Mesenchymal stem cell (in vitro differentiated cells and primary cell): Measurements from ENCODE around the gene SORCS3.

ENCODE experiments used
- DNase-seq: peaks from one replicate; pipeline ENCODE4 v3.0.0-alpha.2; 2013
- H2AFZ ChIP-seq: one replicate; pipeline ENCODE4 v1.6.1; 2013; ENCODE audit warnings: low read depth, mild to moderate bottlenecking, control low read depth, inconsistent platforms, low read length, moderate library complexity
- H2AK5ac ChIP-seq: 2 replicates; pipeline ENCODE4 v1.6.1; 2013; ENCODE audit warnings: low read length, moderate library complexity, mild to moderate bottlenecking, inconsistent platforms; ENCODE audit not compliant: severe bottlenecking
- H2BK120ac ChIP-seq: one replicate; pipeline ENCODE4 v1.6.1; 2013; ENCODE audit warnings: low read depth, mild to moderate bottlenecking, inconsistent platforms, low read length, moderate library complexity
- H2BK12ac ChIP-seq, 2 experiments: one replicate each; pipeline ENCODE4 v1.6.1; 2013; ENCODE audit warnings: inconsistent platforms in 2 of 2, low read length in 2 of 2, mild to moderate bottlenecking in 2 of 2, moderate library complexity in 2 of 2, control low read depth in 1 of 2
- H2BK15ac ChIP-seq: one replicate; pipeline ENCODE4 v1.6.1; 2013; ENCODE audit warnings: mild to moderate bottlenecking, low read depth, inconsistent platforms; ENCODE audit not compliant: poor library complexity, severe bottlenecking
- H2BK5ac ChIP-seq: 2 replicates; pipeline ENCODE4 v1.6.1; 2013; ENCODE audit warnings: low read depth, mild to moderate bottlenecking, low read length, control low read depth, inconsistent platforms; ENCODE audit not compliant: poor library complexity, severe bottlenecking
- H3K14ac ChIP-seq, 2 experiments: one replicate each; pipeline ENCODE4 v1.6.1; 2013; ENCODE audit warnings: inconsistent platforms in 2 of 2, low read length in 2 of 2, control low read depth in 1 of 2, mild to moderate bottlenecking in 1 of 2, moderate library complexity in 1 of 2
- H3K18ac ChIP-seq, 2 experiments: one replicate each; pipeline ENCODE4 v1.6.1; 2013; ENCODE audit warnings: inconsistent platforms in 2 of 2, low read length in 2 of 2, control low read depth in 1 of 2, low read depth in 1 of 2, mild to moderate bottlenecking in 1 of 2
- H3K23ac ChIP-seq, 2 experiments: one replicate each; pipeline ENCODE4 v1.6.1; 2013; ENCODE audit warnings: inconsistent platforms in 2 of 2, low read length in 2 of 2, mild to moderate bottlenecking in 2 of 2, moderate library complexity in 2 of 2, control low read depth in 1 of 2
- H3K27ac ChIP-seq: 2 replicates; pipeline ENCODE4 v1.5.1; 2013; ENCODE audit warnings: mild to moderate bottlenecking, moderate library complexity, low read length, control low read depth, inconsistent platforms; ENCODE audit not compliant: poor library complexity, severe bottlenecking
- H3K27me3 ChIP-seq, 2 experiments: 2 replicates each; pipeline versions ENCODE4 v1.6.1 to v1.7.0; 2013; ENCODE audit warnings: low read length in 2 of 2, mild to moderate bottlenecking in 2 of 2, moderate library complexity in 2 of 2, control low read depth in 1 of 2, inconsistent platforms in 1 of 2; ENCODE audit not compliant: control insufficient read depth in 1 of 2, insufficient read depth in 1 of 2
- H3K36me3 ChIP-seq, 2 experiments: 2 replicates each; pipeline versions ENCODE4 v1.6.1 to v1.7.0; 2013; ENCODE audit warnings: low read length in 2 of 2, control low read depth in 1 of 2, inconsistent platforms in 1 of 2, low read depth in 1 of 2, mild to moderate bottlenecking in 1 of 2; ENCODE audit not compliant: insufficient read depth in 2 of 2, control insufficient read depth in 1 of 2
- H3K4ac ChIP-seq, 2 experiments: one replicate each; pipeline ENCODE4 v1.6.1; 2013; ENCODE audit warnings: inconsistent platforms in 2 of 2, low read length in 2 of 2, mild to moderate bottlenecking in 2 of 2, moderate library complexity in 2 of 2, control low read depth in 1 of 2, low read depth in 1 of 2
- H3K4me1 ChIP-seq: 2 replicates; pipeline ENCODE4 v1.6.1; 2013; ENCODE audit warnings: low read depth, low read length, control low read depth; ENCODE audit not compliant: control insufficient read depth, insufficient read depth
- H3K4me2 ChIP-seq: 2 replicates; pipeline ENCODE4 v1.6.1; 2013; ENCODE audit warnings: low read length, mild to moderate bottlenecking, inconsistent platforms; ENCODE audit not compliant: poor library complexity, severe bottlenecking
- H3K4me3 ChIP-seq, 2 experiments: 2 replicates each; pipeline versions ENCODE4 v1.5.1 to v1.7.0; 2013; ENCODE audit warnings: low read length in 2 of 2, mild to moderate bottlenecking in 2 of 2, control low read depth in 1 of 2, low read depth in 1 of 2; ENCODE audit not compliant: insufficient read depth in 1 of 2
- H3K79me1 ChIP-seq: replicated peaks from 2 replicates; pipeline ENCODE4 v1.6.1; 2013; ENCODE audit warnings: mild to moderate bottlenecking, control low read depth, low read length, inconsistent platforms; ENCODE audit not compliant: poor library complexity, severe bottlenecking
- H3K9ac ChIP-seq: 2 replicates; pipeline ENCODE4 v1.7.0; 2013; ENCODE audit warnings: mild to moderate bottlenecking, low read length, moderate library complexity
- H3K9me3 ChIP-seq: 2 replicates; pipeline ENCODE4 v1.7.0; 2013; ENCODE audit warnings: mild to moderate bottlenecking, low read length; ENCODE audit not compliant: control insufficient read depth
- H4K8ac ChIP-seq: one replicate; pipeline ENCODE4 v1.6.1; 2013; ENCODE audit warnings: inconsistent platforms, mild to moderate bottlenecking, low read length, moderate library complexity
- H4K91ac ChIP-seq: one replicate; pipeline ENCODE4 v1.6.1; 2013; ENCODE audit warnings: mild to moderate bottlenecking, low read length, inconsistent platforms
- WGBS: methylation state at CpG from one replicate; pipeline ENCODE4 v1.1.7; 2013; ENCODE audit warnings: mixed read lengths; 5-methylcytosine and 5-hydroxymethylcytosine counted together

The SORCS3 gene

GRCh38 chr10:105266966-105267539 lies 626.0 kb downstream of the SORCS3 start:
- Histone ChIP-seq H3K23ac (no peak overlapping the region), H3K4me2 (no peak overlapping the region), H3K4me1 (no peaks in the 10 kb centered on the region), H2BK120ac (no peak overlapping the region), H3K79me1 (no peaks in the 10 kb centered on the region), H3K27ac (no peak overlapping the region), H3K27me3 (no peaks in the 10 kb centered on the region), H4K8ac (no peak overlapping the region), H2BK15ac (no peak overlapping the region), H3K4me3 (no peak overlapping the region), H3K18ac (no peak overlapping the region), H3K9me3 (no peaks in the 10 kb centered on the region), H3K9ac (no peak overlapping the region), H2BK5ac (no peak overlapping the region), H3K14ac (no peak overlapping the region), H2BK12ac (no peak overlapping the region), H2AK5ac (no peak overlapping the region), H4K91ac (no peak overlapping the region), H3K36me3 (no peaks in the 10 kb centered on the region), H3K4ac (no peak overlapping the region), H2AFZ (no peak overlapping the region)
- DNase-seq, result no peak
- 69% methylated on average over 7 of the region's 7 CpGs for WGBS

- no peak overlapping the region for H2BK12ac ChIP-seq
- H3K36me3 ChIP-seq, result no peaks in the 10 kb centered on the region
- no peaks in the 10 kb centered on the region for H3K27me3 ChIP-seq
- no peaks in the 10 kb centered on the region for H3K4me1 ChIP-seq
- H3K14ac ChIP-seq, result no peak overlapping the region
- no peak overlapping the region for H3K4ac ChIP-seq
- no peak overlapping the region for H3K9ac ChIP-seq
- H2BK15ac ChIP-seq, result no peak overlapping the region
- no peak overlapping the region for H2BK5ac ChIP-seq
- no peak overlapping the region for H3K27ac ChIP-seq
- 17% methylated on average over 1 of the region's 1 CpG for WGBS
- no peak overlapping the region for H4K8ac ChIP-seq
- H2BK120ac ChIP-seq, result no peak overlapping the region
- no peak overlapping the region for H3K23ac ChIP-seq
- H2AFZ ChIP-seq, result no peak overlapping the region
- DNase-seq, result no peak
- no peak overlapping the region for H3K4me3 ChIP-seq
- no peak overlapping the region for H2AK5ac ChIP-seq
- no peaks in the 10 kb centered on the region for H3K9me3 ChIP-seq
- no peaks in the 10 kb centered on the region for H3K79me1 ChIP-seq
- no peak overlapping the region for H4K91ac ChIP-seq
- no peak overlapping the region for H3K4me2 ChIP-seq
- no peak overlapping the region for H3K18ac ChIP-seq
These were observed 627.9 kb downstream of the SORCS3 start for GRCh38 chr10:105268961-105269360.

GRCh38 chr10:105269689-105270088 lies 628.6 kb downstream of the SORCS3 start:
- H2AFZ ChIP-seq, result no peak overlapping the region
- WGBS, result 79% methylated on average over 3 of the region's 3 CpGs
- no peak overlapping the region for H2BK15ac ChIP-seq
- no peak overlapping the region for H3K4me2 ChIP-seq
- no peak overlapping the region for H2BK120ac ChIP-seq
- H3K36me3 ChIP-seq, result no peaks in the 10 kb centered on the region
- H3K9ac ChIP-seq, result no peak overlapping the region
- H3K79me1 ChIP-seq, result no peaks in the 10 kb centered on the region
- no peak for DNase-seq
- H3K4ac ChIP-seq, result no peak overlapping the region
- H3K23ac ChIP-seq, result no peak overlapping the region
- no peak overlapping the region for H3K14ac ChIP-seq
- H3K27ac ChIP-seq, result no peak overlapping the region
- no peak overlapping the region for H4K8ac ChIP-seq
- no peak overlapping the region for H2BK12ac ChIP-seq
- H3K4me1 ChIP-seq, result no peaks in the 10 kb centered on the region
- no peak overlapping the region for H2BK5ac ChIP-seq
- H4K91ac ChIP-seq, result no peak overlapping the region
- H2AK5ac ChIP-seq, result no peak overlapping the region
- H3K27me3 ChIP-seq, result no peaks in the 10 kb centered on the region
- no peaks in the 10 kb centered on the region for H3K9me3 ChIP-seq
- H3K18ac ChIP-seq, result no peak overlapping the region
- H3K4me3 ChIP-seq, result no peak overlapping the region

- Histone ChIP-seq H2BK12ac (no peak overlapping the region), H3K4me1 (no peaks in the 10 kb centered on the region)
- WGBS, result no CpG with 5 or more reads among the region's 3 CpGs
These were observed 633.5 kb downstream of the SORCS3 start for GRCh38 chr10:105274556-105275070.

More at GRCh38 chr10:105274556-105275070, 633.5 kb downstream of the SORCS3 start:
- Histone ChIP-seq H4K8ac (no peak overlapping the region), H3K14ac (no peak overlapping the region), H3K4me3 (no peak overlapping the region), H2BK5ac (no peak overlapping the region), H2AK5ac (no peak overlapping the region), H3K9ac (no peak overlapping the region), H3K18ac (no peak overlapping the region), H2BK120ac (no peak overlapping the region), H3K4me2 (no peak overlapping the region), H3K79me1 (no peaks in the 10 kb centered on the region), H4K91ac (no peak overlapping the region), H2BK15ac (no peak overlapping the region), H3K27ac (no peak overlapping the region), H3K27me3 (no peaks in the 10 kb centered on the region), H3K23ac (no peak overlapping the region), H2AFZ (no peak overlapping the region), H3K4ac (no peak overlapping the region), H3K9me3 (peaks cover 6% of the 10 kb centered on the region), H3K36me3 (no peaks in the 10 kb centered on the region)
- DNase-seq, result no peak
